ENCODE measurements around the gene FNBP1.
"Not testable (repeated sequence)": the region's sequence is repeated elsewhere in the genome, so short reads cannot be mapped to it uniquely, and the experiment has no call there.

Gene FNBP1

DNA sequence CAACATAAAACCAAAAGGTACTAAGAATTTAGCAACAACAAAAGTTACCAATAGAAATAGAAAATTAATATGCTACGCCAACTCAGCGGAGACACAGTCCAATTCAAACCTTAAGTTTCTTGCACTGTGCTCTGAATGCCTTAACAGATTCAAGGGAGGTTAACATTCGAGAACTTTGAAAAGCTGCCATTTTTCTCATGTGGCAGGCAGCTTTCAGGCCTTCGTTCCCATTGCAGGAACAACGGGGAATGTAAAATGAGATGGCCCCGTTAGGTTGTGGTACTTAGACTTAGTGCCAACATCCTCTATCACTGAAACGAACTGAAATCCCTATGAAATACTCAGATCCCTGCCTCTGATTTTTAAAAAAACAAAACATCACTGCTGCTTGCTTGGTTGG, 22.4 kb downstream of the FNBP1 start:
- no peak for DNase-seq

- no peak for DNase-seq
Measured at GRCh38 chr9:130018265-130018664, 24.7 kb downstream of the FNBP1 start.

GRCh38 chr9:130017510-130017909, 25.5 kb downstream of the FNBP1 start:
- not testable (repeated sequence) for DNase-seq

DNA sequence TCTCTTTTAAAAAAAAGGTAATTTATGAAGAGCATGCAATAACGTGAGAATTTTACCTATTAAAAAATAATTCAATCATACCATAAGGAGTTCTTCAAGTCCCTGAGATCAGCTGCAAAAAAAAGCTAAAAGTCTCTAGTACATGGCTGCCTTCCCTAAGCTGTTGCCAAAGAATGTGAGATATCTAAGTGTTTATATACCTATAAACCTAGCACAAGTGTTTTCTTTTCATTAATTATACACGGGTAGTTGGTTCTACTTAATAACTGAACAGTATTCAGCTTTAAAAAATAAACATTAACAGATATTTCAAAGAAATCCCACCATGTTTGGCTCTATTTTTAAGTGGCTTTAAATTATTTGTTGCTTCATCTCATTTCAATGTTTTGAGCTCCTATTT, 25.9 kb downstream of the FNBP1 start:
- DNase-seq: no peak

- no peak for DNase-seq
Measured at GRCh38 chr9:130015353-130016019, 27.5 kb downstream of the FNBP1 start.

DNA sequence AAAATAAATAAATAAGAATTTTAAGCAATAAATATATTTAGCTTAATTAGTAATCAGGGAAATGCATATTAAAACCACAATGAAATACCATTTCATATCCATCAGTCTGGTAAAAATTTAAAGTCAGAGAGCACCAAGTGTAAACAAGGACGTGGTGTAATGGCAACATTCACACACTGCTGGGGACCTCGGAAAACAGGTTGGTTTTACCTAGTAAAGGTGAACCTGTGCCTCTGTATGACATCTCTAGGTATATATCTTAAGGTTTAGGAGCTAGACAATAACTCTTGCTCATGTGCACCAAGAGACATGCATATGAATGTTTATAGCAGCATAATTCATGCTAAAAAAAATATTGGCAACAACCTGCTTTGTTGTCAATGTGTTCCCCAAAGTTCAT, 29.7 kb downstream of the FNBP1 start:
- no peak for DNase-seq

GRCh38 chr9:130010151-130010988, 32.6 kb downstream of the FNBP1 start:
- no peak for DNase-seq

DNA sequence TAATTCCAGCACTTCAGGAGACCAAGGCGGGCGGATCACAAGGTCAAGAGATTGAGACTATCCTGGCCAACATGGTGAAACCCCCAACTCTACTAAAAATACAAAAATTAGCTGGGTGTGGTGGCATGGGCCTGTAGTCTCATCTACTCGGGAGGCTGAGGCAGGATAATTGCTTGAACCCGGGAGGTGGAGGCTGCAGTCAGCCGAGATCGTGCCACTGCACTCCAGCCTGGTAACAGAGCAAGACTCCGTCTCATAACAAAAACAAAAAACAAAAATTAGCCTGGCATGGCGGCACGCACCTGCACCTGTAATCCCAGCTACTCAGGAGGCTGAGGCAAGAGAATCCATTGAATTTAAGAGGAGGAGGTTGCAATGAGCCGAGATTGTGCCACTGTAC, 33.4 kb downstream of the FNBP1 start:
- not testable (repeated sequence) for DNase-seq

DNA sequence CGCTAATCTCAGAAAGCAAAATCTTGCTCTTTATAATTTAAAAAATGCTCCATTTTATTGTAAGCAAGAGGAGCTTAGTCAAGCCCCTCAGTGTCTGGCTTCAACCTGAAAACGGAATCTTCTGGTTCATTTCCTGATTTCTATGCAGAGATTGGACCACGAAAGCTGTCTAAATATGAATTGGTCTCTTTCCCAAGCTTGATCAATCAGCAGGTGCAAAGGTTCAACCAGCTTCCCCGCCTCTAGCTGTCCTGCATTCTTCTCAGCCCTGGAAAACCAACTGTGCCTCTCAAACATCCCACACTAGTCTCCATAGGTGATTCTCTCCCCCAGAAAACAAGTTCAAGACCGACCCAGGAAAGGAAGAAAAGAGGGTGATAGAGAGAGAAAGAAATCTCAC, 34.5 kb downstream of the FNBP1 start:
- DNase-seq: no peak

- not testable (repeated sequence) for DNase-seq
Measured at GRCh38 chr9:130006952-130007351, 36.0 kb downstream of the FNBP1 start.

DNA sequence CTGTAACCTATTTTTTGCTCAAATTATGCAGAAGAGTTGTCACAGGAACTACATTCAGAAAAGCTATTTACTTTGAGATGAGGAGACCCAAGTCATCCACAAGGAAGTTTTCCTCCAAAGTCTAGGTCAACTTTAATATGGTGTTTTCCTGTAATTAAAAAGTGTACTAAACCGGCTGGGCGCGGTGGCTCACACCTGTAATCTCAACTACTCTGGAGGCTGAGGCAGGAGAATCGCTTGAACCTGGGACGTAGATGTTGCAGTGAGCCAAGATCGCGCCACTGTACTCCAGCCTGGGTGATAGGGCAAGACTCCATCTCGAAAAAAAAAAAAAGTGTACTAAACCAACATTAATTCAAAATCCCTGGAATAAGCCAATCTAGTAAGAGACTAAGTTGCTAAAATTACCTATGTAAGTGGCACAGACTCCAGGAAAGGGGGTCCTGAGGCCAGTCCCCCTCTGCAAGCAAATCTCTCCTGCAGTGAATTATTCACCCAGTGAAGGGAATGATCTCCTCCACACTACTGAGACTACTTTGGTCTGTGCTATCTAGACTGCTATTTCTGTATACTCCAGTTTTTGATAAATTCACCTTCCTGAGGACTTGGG, 38.9 kb downstream of the FNBP1 start:
- no peak for DNase-seq

GRCh38 chr9:130002320-130002719, 40.7 kb downstream of the FNBP1 start:
- DNase-seq: no peak

- DNase-seq: no peak
Measured at GRCh38 chr9:130001190-130001589, 41.8 kb downstream of the FNBP1 start.

DNA sequence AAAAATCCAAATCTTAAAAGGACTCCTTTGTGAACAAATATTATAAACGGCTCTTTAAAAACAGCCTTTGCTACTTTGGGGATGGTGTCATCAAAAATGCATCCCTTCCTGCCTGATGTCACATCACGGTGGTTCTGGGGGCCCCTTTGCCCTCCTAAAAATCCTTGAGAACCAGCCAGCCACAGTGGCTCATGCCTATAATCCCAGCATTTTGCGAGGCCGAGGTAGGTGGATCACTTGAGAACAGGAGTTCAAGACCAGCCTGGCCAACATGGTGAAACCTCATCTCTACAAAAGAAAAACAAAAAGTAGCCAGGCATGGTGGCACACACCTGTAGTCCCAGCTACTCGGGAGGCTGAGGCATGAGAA, 43.9 kb downstream of the FNBP1 start:
- DNase-seq: no peak

- DNase-seq: no peak
Measured at GRCh38 chr9:129998491-129999140, 44.4 kb downstream of the FNBP1 start.

GRCh38 chr9:129997706-129998105, 45.3 kb downstream of the FNBP1 start:
- DNase-seq: not testable (repeated sequence)

GRCh38 chr9:129996161-129996830, 46.7 kb downstream of the FNBP1 start:
- DNase-seq: peak; percentile 14

GRCh38 chr9:129995409-129996160, 47.4 kb downstream of the FNBP1 start:
- peak; percentile 28 for DNase-seq

- no peak for DNase-seq
Measured at GRCh38 chr9:129994882-129995281, 48.1 kb downstream of the FNBP1 start.

GRCh38 chr9:129991139-129991538, 51.9 kb downstream of the FNBP1 start:
- DNase-seq: not testable (repeated sequence)

- DNase-seq: no peak
Measured at GRCh38 chr9:129990269-129991010, 52.5 kb downstream of the FNBP1 start.
